ENCODE results near the gene LRWD1.
A peak's percentile ranks its signal among the peaks of the same experiment; 100 is the strongest.
"Not testable (repeated sequence)": the region's sequence is repeated elsewhere in the genome, so short reads cannot be mapped to it uniquely, and the experiment has no call there.

The LRWD1 gene

GRCh38 chr7:102444961-102445673, 19.7 kb upstream of the LRWD1 start:
- no peak for DNase-seq (ENCODE audit: low read depth in 2 of 2)

GRCh38 chr7:102445674-102446071, 19.1 kb upstream of the LRWD1 start:
- DNase-seq (ENCODE audit: low read depth in 2 of 2) = no peak

GRCh38 chr7:102446387-102447156, 18.2 kb upstream of the LRWD1 start:
- no peak for DNase-seq (ENCODE audit: low read depth in 2 of 2)

- no peak for DNase-seq (ENCODE audit: low read depth in 2 of 2)
Observed at GRCh38 chr7:102447311-102447710, 17.5 kb upstream of the LRWD1 start.

- no peak for DNase-seq (ENCODE audit: low read depth in 2 of 2)
Observed at GRCh38 chr7:102449136-102449535, 15.6 kb upstream of the LRWD1 start.

GRCh38 chr7:102450242-102450641, 14.5 kb upstream of the LRWD1 start:
- DNase-seq (ENCODE audit: low read depth in 2 of 2) = peak; percentile 32 to 51

- no peak for DNase-seq (ENCODE audit: low read depth in 2 of 2)
Observed at GRCh38 chr7:102451371-102452054, 13.3 kb upstream of the LRWD1 start.

- DNase-seq (ENCODE audit: low read depth in 2 of 2) = no peak
Observed at GRCh38 chr7:102452451-102452850, 12.3 kb upstream of the LRWD1 start.

- no peak for DNase-seq (ENCODE audit: low read depth in 2 of 2)
Observed at GRCh38 chr7:102453319-102453718, 11.5 kb upstream of the LRWD1 start.

- DNase-seq (ENCODE audit: low read depth in 2 of 2) = no peak
Observed at GRCh38 chr7:102454468-102454867, 10.3 kb upstream of the LRWD1 start.

GRCh38 chr7:102454932-102455331, 9.9 kb upstream of the LRWD1 start:
- DNase-seq (ENCODE audit: low read depth in 2 of 2) = not testable (repeated sequence)

GRCh38 chr7:102455596-102455995, 9.2 kb upstream of the LRWD1 start:
- DNase-seq (ENCODE audit: low read depth in 2 of 2) = no peak

GRCh38 chr7:102456327-102456726, 8.5 kb upstream of the LRWD1 start:
- no peak for DNase-seq (ENCODE audit: low read depth in 2 of 2)

- DNase-seq (ENCODE audit: low read depth in 2 of 2) = no peak
Observed at GRCh38 chr7:102457352-102457924, 7.3 kb upstream of the LRWD1 start.

- no peak for DNase-seq (ENCODE audit: low read depth in 2 of 2)
Observed at GRCh38 chr7:102459221-102459844, 5.5 kb upstream of the LRWD1 start.

- no peak for DNase-seq (ENCODE audit: low read depth in 2 of 2)
Observed at GRCh38 chr7:102460467-102460866, 4.3 kb upstream of the LRWD1 start.

GRCh38 chr7:102463841-102464576, 775 bp upstream of the LRWD1 start:
- DNase-seq (ENCODE audit: low read depth in 2 of 2) = no peak

GRCh38 chr7:102466097-102466496, 1.3 kb downstream of the LRWD1 start:
- DNase-seq (ENCODE audit: low read depth in 2 of 2) = no peak

- DNase-seq (ENCODE audit: low read depth in 2 of 2) = no peak
Observed at GRCh38 chr7:102467581-102468477, 3.0 kb downstream of the LRWD1 start.
